GM21529 (cell line): Measurements from ENCODE around the gene ZNF787.

Experiments used
- ATAC-seq: cut with Tn5 transposase; IDR thresholded peaks from one replicate; pipeline ENCODE4 v1.9.1; 2021; ENCODE audit not compliant: unreplicated experiment

ZNF787 gene

DNA sequence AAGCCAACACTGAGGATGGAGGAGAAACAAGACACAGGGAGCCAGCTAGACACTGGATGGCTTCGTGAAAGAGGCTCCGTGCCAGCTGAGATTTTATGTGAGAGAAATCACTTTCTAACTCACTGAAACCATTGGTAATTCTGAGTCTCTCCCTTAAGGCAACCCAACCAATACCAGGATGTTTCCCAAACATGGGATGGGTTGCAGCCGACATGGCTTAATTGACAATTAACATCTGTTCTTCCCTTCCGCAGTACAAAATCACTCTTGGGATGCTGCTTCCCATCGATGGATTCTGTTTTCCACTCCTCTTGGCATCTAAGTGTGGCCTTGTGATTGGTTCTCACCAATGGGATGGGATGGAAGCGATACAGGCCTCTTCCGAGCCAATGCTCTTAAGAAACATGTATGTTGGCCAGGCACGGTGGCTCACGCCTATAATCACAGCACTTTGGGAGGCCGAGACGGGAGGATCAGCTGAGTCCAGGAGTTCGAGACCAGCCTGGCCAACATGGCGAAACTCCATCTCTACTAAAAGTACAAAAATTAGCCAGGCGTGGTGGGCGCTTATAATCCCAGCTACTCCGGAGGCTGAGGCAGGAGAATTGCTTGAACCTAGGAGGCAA, 2.3 kb upstream of the ZNF787 start:
- no peak for ATAC-seq

DNA sequence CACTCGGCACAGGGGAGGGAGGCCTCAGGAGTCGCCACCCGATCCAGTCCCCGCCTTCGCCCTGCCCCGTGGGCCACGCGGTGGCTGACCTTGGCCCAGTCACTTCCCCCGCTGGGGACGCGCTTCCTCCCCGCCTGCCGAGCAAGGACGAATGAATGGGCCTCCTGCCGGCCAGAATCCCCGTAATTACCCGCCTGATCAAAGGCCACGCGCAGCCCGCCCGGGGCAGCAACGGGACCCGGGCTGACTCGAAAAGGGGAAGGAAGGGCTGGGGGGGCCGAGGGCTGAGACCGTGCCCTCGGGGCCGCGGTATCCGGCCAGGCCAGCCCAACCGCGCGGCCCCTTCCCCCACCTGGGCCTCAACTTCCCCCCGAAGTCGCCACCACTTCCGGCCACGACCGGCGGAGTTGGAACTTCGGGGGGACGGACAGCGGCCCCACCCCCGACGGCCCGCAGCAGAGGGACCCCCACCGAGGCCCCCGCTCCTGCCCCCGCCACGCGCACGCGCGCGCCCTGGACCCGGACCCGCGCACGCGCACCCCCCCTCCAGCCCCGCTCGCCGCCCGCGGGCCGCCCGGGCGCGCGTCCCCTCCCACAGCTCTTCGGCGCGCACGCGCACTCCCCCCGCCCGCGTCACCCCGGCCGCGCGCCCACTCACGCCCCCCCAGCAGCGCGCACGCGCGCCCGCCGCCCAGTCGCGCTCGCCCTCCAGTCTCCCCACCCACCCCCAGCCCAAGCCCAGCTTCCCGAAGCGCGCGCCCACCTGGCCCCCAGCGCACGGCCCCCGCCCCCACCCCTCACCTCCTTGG, 520 bp downstream of the ZNF787 start:
- peak; percentile 24 for ATAC-seq

DNA sequence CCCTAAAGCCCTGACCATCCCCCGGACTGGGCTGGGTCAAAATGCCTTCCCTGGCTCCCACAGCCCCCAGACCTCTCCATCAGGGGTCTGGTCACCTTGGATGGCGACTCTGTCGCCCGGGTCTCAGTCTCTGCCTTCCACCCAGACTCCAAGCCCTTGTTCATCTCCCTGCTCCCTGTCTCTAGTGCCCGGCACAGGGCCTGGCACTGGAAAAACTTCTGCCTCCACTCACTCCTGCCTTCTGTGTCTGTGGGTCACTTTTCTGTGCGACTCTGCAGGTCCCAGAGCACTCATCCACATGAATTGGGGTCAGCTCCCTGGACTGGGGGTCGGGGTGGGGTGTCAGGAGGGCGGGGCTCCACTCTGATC, 1.1 kb downstream of the ZNF787 start:
- ATAC-seq: no peak

DNA sequence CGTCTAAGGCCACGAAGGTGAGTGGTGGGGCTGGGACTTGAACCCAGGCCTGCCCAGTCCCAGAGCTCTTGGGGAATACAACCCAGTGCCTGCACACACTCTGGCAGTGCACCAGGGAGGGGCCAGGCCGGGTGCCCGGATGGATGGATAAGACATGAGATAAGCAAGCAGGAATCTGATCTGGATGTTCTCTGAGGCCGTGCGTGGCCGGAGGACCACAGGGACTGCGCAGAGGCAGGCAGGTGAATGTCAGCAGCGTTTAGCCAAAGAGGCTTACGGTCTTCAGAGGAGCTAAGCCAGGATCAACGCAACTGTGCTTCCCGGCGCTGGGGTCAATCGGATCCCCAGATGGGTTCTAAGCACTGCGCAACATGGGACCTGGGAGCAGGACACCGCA, 1.5 kb downstream of the ZNF787 start:
- ATAC-seq: no peak

DNA sequence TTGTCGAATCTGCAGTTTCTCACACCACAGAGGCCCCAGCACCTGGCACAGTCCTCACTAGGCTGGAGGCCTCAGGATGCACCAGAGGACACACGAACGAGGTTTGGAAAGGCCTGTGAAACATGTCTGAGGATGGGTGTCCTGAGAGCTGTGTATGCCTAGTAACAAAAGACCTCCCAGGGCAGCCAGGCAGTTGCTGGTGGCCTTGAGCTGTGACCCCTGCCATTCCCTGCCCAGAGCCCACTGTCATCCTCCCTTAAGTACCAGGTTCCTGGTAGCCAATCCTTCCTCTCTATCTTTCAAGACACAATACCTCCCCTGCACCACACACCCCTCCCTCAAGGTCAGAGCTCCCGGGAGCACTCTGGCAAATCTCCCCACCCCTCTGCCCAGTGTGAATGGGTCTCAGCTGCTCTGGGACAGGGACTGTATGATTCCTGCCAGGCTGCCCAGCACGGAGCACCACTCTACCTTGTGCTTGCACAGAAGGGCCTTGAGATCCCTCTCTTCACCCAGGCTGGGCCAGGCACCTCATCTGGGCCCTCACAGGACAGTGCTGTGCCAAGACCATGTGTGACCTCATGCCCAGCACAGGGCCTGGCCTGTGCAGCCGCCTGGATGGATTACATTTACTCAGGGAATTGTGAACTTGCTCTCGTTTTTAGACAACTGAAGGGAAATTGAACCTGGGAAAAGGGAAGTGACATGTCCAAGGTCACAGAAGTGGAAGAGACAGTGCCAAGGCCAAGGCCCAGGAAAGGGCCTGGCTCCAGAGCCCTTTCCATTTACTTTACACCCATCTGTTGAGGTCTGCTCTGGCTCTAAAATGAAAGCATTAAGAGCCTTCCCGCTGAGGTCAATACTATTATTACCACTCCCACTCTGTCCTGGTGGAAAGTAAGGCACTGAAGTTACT, 2.2 kb downstream of the ZNF787 start:
- ATAC-seq: no peak

DNA sequence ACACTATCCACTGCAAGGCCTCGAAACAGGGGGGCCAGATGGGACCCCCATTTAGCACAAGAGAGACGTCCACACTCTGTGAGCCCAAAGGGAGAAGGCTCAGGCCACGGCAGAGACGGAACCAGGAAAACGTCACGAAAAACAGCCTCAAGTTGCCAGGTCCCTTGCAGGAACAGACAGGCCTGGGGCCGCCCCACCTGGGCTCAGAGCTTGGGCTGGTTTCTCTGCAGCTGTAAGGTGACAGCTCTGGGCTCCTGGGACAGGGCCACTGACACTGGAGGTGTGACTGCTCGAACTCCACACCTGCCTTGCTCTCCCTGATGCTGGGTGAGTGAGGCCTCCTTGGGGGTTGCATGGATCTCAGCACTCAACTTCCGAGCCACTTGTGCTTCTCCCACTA, 3.2 kb downstream of the ZNF787 start:
- ATAC-seq: no peak

DNA sequence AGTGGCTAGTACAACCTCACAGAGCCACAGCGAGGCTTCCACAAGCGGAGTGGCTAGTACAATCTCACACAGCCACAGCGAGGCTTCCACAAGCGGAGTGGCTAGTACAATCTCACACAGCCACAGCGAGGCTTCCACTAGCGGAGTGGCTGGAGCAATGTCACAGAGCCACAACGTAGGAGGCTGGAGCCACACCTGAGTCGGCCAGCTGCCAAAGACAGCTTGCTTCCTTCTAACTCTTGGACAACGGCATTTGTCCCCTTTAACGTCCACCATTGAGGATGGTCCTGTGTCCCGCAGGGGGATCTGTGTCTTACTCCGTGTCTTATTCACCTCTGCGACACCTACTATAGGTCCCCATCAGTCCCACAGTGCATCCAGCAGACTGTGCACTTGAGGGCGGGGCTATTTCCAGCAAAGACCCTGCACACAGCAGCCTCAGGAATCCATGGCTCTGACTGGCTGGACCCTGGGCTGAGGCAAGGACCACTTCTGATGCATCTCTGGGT, 3.7 kb downstream of the ZNF787 start:
- no peak for ATAC-seq

DNA sequence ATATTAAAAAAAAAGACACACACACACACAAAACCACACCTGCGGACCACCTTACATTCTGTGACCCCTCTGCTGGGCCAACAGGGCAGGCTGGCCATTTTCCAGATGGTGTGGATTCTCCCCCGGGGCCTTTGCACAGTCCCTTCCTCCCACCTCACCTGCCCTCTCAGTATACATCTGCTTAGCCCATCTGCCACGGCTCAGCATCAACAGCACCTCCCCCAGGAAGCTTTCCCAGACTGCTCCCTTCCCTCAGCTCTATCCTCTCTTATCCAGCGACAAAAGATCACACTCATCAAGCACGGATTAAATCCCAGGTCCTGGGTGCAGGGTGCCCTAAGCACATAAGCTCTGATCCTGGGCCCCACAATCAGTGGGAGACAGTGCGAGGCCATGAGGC, 4.5 kb downstream of the ZNF787 start:
- ATAC-seq: no peak

DNA sequence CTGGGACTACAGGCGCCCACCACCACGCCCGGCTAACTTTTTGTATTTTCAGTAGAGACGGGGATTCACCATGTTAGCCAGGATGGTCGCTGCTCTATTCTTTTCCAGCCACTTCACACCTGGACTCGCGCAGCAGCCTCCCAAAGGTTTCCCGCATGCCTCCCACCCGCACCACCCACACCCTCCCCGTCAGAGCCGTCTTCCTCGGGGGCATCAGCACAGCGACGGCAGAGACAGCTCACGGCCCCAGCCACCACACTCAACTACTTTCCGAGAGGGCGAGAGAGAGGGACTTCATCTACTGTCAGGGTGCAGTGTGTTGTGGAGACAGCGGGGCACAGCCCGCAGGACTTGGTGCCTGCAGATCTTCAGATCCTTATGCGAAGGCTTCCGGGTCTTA, 5.6 kb downstream of the ZNF787 start:
- ATAC-seq: no peak

DNA sequence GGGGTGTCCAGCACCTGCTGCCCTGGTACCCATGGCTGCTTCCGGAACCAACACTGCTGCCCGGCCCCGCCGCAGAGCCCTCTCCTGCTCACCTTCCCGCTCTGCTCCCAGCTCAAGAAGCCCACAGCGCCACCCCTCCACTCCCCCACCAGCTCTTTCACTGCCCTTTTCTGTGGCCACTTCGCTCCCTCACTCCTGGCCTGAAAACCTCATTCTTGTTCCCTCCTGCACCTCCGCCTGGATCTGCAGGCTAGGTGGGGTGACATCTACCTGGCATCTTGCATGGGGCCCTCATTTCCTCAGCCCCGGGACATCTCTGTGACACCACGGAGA, 6.4 kb downstream of the ZNF787 start:
- no peak for ATAC-seq

DNA sequence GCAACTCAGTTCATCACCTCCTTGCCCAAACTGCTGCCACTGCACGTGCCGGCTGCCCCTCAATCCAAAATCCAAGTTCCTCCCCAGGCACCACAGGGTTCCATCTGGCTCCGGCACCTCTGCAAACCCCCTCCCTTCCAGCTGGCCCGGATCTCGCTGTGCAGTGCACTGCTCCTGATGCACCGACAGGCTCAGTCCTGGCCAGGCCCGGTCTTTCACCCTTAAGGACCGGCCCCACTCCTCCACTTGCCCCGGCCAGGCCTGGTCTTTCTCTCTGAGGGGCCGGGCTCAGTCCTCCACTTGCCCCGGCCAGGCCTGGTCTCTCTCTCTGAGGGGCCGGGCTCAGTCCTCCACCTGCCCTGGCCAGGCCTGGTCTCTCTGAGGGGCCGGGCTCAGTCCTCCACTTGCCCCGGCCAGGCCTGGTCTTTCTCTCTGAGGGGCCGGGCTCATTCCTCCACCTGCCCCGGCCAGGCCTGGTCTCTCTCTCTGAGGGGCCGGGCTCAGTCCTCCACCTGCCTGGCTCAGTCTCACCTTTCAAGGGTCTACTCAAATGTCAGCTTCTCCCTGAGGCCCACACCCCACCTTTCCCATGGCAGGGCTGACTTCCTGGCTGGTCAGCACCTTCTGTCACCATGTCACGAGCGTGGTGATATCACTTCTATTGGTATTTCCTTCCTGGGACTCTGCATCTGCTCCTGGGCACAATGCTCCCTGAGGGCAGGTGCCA, 6.9 kb downstream of the ZNF787 start:
- ATAC-seq: no peak

DNA sequence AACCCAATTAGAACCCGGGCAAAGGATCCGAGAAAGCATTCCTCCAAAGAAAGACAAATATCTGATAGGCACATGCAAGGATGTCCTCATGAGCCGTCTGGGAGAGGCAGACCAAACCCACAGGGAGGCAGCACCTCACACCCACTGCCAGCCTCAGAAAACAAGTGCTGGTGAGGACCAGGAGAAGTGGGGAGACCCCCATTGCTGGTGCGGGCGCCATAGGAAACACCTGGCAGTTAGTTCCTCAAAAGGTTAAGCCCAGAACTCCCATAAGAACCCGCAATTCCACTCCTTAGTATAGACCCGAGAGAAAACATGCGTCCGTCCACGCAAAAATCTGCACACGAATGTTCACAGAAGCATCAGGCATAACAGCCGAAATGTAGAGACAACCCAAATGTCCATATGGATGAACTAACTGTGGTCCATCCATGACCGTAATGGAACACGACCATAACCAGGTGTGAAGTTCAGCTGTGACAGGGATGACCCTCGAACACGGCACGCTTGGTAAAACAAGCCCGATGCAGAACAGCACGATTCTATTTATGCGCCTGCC, 7.9 kb downstream of the ZNF787 start:
- ATAC-seq: no peak

DNA sequence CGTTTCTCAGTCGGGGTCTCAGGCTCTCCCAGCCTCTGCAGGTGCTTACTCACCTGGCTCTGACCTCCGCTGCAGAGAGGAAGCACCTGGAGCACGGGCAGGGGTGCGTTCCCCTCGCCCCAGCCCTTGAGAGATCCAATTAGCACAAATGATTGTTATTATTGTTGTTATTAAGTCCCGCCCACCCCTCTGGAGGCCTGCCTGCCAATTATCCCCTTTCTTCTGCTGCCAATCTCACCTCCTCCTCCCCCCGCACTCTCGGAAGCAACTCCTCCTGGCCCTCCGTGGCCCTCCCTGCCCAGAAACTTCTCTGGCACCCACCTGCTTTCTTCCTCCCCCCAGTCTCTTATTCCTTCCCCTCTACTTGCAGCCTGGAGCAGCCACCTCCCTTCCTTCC, 8.8 kb downstream of the ZNF787 start:
- ATAC-seq: no peak

DNA sequence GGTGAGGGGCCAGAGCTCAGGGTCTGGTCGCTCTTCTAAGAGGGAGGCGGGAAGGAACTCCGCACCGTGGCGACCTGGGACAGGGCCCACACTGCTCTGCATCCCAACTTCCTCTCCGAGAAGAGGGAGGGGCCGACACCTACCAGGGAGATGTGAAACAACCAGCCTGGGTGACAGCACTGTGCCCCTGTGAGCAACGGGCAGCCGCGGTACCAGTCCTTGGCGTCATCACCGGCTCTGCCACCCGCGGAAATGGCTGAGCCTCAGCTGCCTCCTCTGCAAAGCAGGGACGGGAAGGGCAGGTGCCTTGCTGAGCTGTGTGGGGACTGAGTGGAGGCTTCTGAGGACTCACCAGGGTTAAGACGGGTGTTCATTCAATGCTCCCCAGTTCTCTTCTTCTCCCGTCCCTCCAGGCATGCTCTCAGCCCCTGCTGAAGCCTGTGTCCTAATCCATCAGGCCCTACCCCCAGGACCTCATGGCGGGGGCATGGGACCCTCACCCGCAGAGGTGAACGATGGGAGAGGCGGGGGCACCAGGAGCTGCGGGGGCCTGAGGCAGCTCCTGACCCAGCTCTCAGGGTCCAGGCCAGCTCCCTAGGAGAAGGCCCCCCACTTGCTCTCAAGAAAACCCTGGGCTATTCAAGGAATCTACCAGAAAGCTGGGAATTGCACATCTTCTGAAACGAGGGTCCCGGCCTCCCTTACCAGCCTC, 9.3 kb downstream of the ZNF787 start:
- ATAC-seq: peak; percentile 73

DNA sequence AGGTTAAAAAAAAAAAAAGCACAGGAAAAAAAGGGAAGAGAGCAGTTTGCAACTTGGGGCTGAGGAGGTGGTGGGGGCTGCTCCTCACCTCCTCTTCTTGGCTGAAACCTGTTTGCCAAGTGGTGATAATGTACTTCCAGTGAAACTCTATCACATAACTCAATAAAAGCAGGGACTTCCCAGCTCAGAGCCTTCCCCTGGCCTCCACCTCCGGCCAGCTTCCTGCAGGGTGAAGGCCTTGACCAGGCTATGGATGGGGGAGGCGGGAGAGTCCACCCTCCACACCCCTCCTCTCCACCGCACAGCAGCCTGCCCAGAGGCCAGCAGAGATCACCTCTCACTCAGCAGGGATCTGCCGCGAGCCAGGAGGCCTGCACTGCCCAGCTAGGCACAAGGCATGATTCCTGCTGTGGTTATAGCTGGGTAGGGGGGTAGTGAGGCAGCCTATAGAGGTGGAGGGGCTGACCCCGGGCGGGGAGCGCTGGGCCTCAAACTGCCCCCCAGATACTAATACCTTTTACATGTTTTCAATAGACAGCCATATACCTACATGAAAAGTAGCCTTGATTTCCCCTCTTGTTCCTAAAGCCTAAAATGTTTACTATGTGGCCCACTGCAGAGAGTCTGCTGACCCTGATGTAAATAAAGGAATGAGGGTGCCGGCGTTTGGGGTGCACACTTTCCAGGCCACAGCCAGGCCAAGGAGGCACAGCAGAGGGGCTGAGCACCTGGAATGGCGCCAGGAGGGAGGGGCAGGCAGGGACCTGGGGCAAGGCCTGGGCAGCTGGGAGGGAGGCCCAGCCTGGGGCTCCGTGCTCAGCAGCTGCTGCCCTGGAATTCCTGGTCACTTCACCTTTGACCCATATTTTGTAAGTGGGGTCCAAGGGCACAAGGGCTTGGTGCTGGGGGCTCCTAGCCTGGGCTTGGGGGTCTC, 10.3 kb downstream of the ZNF787 start:
- ATAC-seq: no peak

DNA sequence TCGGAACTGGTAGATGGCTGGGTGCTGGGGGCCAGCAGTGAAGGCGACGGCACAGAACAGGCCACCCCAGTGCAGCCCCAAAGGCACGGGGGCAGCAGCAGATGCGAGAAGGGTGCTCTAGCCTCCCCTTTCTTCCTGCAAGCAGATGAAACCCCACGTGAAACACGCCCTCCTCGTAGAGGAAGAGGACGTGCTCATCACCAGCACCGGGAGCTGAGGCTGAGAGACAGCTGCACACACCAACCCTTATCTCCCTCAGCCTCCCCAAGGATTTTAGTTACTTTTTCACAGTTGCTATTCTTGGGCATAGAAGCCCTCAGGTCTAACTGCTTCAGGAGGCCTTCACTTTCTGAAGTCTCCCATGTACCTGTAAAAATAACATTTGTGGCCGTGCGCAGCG, 11.9 kb downstream of the ZNF787 start:
- ATAC-seq: no peak

DNA sequence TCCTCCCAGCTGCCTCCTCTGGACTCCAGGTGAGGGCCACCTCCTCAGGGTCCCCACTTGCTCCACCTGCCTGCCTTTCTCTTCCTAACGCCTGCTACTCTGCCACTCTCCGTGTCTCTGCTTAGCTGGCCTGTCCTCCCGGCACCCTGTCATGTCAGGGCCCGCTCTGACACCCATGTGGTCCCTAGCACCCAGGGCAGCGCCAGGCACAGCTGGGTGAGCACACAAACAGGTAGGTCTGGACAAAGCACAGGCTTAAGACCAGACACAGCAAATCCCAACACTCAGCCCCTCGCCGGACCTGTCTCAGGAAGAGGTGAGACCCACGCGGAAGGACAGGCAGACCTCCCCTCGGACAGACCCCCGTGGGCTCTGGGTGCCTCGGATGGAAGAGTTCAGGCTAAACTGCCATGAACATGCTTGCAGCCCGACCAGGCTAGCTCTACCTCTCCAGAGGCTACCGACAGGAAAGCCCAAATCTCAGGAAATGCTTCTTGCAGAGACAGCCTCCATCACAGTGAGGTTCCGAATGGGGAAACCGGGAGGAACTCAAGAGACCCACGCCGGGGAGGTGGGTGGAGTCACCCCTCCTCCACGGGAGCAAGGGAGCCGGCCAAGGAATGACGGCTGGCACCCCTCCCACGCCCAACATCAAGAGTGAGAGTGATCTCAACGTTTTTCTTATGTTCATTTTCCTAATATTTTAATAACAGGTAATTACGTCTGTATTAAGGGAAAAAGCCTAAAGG, 12.5 kb downstream of the ZNF787 start:
- ATAC-seq: no peak

DNA sequence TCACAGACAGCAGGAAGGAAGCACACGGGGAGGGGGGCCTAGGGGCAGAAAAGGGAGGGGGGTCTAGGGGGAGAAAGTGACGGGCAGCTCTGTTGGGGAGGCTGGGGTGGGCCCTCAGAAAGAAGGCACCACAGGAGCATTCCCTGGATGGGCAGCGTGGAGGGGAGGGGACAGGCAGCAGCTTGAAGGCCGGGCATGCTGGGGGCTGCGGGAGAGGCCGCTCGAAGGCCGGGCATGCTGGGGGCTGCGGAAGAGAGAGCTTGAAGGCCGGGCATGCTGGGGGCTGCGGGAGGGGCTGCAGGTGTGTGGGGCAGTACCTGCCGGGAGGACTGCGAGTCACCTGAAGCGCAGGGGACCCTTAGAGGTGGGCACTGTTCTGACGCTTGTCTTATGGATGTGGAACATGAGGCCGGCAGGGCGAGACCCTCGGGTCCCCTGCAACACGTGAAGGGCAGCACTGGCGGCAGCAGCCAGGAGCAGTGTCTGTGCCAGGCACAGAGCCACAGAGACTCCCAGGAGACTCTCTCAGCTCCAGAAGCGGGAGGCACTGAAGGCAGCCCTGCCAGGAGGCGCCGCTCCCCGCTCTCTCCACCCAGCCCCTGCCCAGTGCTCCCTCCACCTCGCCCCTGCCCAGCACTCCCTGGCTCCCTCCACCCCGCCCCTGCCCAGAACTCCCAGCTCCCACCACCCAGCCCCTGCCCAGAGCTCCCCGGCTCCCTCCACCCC, 13.3 kb downstream of the ZNF787 start:
- no peak for ATAC-seq
